ENCODE measurements around the gene CEP44. TPM values are rescaled to one million over a fixed set of nuclear protein-coding genes. Genes with fewer than 3 reads are reported as not detected.

CEP44 gene
- total and polyA plus RNA-seq, 2 of the 4 experiments (the other 2 are of a cell fraction) = 3.5 to 9.5 TPM

DNA sequence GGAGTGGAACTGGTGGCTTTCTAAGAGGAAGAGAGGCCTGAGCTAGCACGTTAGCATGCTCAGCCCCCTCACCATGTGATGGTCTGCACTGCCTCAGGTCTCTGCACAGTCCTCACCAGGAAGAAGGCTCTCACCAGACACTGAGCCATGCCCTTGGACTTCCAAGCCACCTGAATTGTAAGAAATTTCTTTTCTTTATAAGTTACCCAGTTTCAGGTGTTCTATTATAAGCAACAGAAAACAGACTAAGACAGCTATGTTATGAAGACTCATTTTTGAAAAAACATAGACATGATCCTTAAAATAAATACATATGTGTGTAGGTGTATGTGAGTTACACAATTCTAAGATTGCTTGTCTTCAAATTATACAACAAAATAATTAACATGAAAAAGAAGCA, 74.7 kb downstream of the CEP44 start:
- no peak overlapping the region for H4K91ac ChIP-seq (ENCODE audit: insufficient read depth, low read depth, low read length)
- H2BK5ac ChIP-seq (ENCODE audit: low read depth, low read length, poor library complexity, severe bottlenecking) = no peak overlapping the region
- no peaks in the 10 kb centered on the region for H3K79me1 ChIP-seq (ENCODE audit: low read depth in 1 of 2, low read length in 2 of 2)
- no peak overlapping the region for H2AK5ac ChIP-seq (ENCODE audit: low read depth, low read length)
- no peak overlapping the region for H4K8ac ChIP-seq (ENCODE audit: low read depth in 2 of 2, low read length in 2 of 2)
- ATAC-seq (ENCODE audit: low read depth) = no peak
- no peak overlapping the region for H3K4me2 ChIP-seq (ENCODE audit: low read depth, low read length)
- WGBS, 2 experiments (ENCODE audit: extremely low coverage in 2 of 2, insufficient read length in 1 of 2) = no CpG with 5 or more reads among the region's 1 CpG
- H2AK9ac ChIP-seq (replicated peaks; ENCODE audit: low read depth, low read length, poor library complexity) = no peak overlapping the region
- H3K56ac ChIP-seq (ENCODE audit: extremely low read depth, insufficient read depth, low read length) = no peak overlapping the region
- TF ChIP-seq CEBPB (IDR thresholded peaks at IDR 0.05; ENCODE audit: low read depth, low read length) = no peak
- H3K36me3 ChIP-seq (ENCODE audit: control insufficient read depth, insufficient read depth, low read length) = no peaks in the 10 kb centered on the region
- no peak overlapping the region for H2BK20ac ChIP-seq (ENCODE audit: low read depth, low read length)
- ChIA-PET CTCF (no interaction called here), POLR2A (ENCODE audit: unreplicated experiment) (no interaction called here)
- no peak overlapping the region for H4K5ac ChIP-seq (ENCODE audit: low read depth, low read length)
- H4K20me1 ChIP-seq (ENCODE audit: insufficient read depth, low read length) = no peaks in the 10 kb centered on the region
- intact Hi-C loops (cut with micrococcal nuclease) = no loop called here
- H3K9ac ChIP-seq (ENCODE audit: low read depth, low read length) = no peak overlapping the region
- H2AFZ ChIP-seq (replicated peaks; ENCODE audit: low read length, poor library complexity) = no peak overlapping the region
- H2BK120ac ChIP-seq (ENCODE audit: low read depth, low read length) = no peak overlapping the region
- no peak overlapping the region for H3K18ac ChIP-seq (ENCODE audit: low read depth, low read length)
- H3K23ac ChIP-seq (ENCODE audit: low read depth, low read length) = no peak overlapping the region
- dilution Hi-C loops (cut with HindIII; ENCODE audit: low sequenced_read_pairs, unreplicated experiment) = no loop called here
- no peak for DNase-seq
- BruUV-seq (replicated peaks) = no TSS peak
- no peak overlapping the region for H2BK15ac ChIP-seq (ENCODE audit: low read depth, low read length)
- H3K9me1 ChIP-seq (ENCODE audit: insufficient read depth, low read length) = no peaks in the 10 kb centered on the region
- no peak overlapping the region for H3K4ac ChIP-seq (ENCODE audit: low read depth, low read length)
- in situ Hi-C loops (cut with MboI; ENCODE audit: low sequenced_read_pairs) = loop anchor here (25.0 kb wide), 2 partner anchors 1179 to 1979 kb away; no protein-coding TSS in a partner anchor
- no peak overlapping the region for H3K4me3 ChIP-seq (ENCODE audit: insufficient read depth, low read depth, low read length)
- no peaks in the 10 kb centered on the region for H3K27me3 ChIP-seq (ENCODE audit: control insufficient read depth, insufficient read depth, low read length)
- H3K14ac ChIP-seq (replicated peaks; ENCODE audit: low read depth, low read length) = no peak overlapping the region
- H3K27ac ChIP-seq (ENCODE audit: insufficient read depth, low read length) = no peak overlapping the region
- H3K9me3 ChIP-seq (ENCODE audit: control insufficient read depth, insufficient read depth, low read length) = no peaks in the 10 kb centered on the region
- H3K4me1 ChIP-seq (ENCODE audit: control insufficient read depth, insufficient read depth, low read length) = no peaks in the 10 kb centered on the region
